Suppressor macrophage (primary cell): Measurements from ENCODE around the gene TNRC18.
"Not testable (repeated sequence)": the region's sequence is repeated elsewhere in the genome, so short reads cannot be mapped to it uniquely, and the experiment has no call there.

Experiments
- DNase-seq, 4 experiments: peaks; one replicate each; pipeline ENCODE4 v3.0.0-alpha.2; 2020 to 2022
- total RNA-seq, 17 experiments: gene quantifications; one replicate each; lab custom pipeline; 2026; ENCODE audit warnings: mixed read lengths in 6 of 17, inconsistent platforms in 3 of 17; lab: John Stamatoyannopoulos, UW

The TNRC18 gene, protein sequence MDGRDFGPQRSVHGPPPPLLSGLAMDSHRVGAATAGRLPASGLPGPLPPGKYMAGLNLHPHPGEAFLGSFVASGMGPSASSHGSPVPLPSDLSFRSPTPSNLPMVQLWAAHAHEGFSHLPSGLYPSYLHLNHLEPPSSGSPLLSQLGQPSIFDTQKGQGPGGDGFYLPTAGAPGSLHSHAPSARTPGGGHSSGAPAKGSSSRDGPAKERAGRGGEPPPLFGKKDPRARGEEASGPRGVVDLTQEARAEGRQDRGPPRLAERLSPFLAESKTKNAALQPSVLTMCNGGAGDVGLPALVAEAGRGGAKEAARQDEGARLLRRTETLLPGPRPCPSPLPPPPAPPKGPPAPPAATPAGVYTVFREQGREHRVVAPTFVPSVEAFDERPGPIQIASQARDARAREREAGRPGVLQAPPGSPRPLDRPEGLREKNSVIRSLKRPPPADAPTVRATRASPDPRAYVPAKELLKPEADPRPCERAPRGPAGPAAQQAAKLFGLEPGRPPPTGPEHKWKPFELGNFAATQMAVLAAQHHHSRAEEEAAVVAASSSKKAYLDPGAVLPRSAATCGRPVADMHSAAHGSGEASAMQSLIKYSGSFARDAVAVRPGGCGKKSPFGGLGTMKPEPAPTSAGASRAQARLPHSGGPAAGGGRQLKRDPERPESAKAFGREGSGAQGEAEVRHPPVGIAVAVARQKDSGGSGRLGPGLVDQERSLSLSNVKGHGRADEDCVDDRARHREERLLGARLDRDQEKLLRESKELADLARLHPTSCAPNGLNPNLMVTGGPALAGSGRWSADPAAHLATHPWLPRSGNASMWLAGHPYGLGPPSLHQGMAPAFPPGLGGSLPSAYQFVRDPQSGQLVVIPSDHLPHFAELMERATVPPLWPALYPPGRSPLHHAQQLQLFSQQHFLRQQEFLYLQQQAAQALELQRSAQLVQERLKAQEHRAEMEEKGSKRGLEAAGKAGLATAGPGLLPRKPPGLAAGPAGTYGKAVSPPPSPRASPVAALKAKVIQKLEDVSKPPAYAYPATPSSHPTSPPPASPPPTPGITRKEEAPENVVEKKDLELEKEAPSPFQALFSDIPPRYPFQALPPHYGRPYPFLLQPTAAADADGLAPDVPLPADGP (N-terminal part only)
- total RNA-seq = 19.1 to 224 (median 81.2) reads per million in 17 experiments

DNA sequence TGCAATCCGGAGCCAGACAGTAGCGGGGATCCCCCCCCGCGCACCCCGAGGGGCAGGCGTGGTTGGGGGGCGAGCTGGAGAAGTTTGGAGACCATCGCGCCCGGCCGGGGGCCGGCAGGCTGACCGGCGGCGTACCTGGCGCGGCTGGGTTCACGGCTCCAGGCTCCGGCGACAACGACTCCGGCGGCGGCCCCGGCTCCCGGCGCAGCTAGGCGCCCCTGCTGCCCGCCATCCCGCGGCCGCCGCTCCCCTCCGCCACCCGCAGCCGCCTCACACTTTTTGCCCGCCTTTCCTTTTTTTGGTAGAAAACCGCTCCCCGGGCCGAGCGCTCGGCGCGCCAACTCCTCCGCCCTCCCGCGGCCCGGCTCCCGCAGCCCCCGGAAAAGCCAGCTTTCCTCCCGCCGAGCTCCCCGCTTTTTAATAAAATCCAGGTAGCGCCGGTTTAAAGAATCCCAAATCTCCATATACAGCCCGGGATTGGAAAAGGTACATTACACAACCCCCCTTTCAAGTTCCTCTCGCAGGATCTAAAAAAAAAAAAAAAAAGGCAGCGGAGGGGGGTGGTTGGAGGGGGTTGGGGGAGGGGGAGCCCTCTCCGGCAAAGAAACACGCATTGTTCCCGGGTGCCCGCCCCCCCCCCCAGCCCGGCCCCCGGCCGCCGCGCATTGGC is at the start of gene TNRC18:
Gene TNRC18 (minus strand): TSS at position 529 of the 670 bp plus-strand sequence. CDS start 2,588 bp downstream, outside the sequence.
- DNase-seq = peak in 2 of 4 experiments; percentile 75 to 81

DNA sequence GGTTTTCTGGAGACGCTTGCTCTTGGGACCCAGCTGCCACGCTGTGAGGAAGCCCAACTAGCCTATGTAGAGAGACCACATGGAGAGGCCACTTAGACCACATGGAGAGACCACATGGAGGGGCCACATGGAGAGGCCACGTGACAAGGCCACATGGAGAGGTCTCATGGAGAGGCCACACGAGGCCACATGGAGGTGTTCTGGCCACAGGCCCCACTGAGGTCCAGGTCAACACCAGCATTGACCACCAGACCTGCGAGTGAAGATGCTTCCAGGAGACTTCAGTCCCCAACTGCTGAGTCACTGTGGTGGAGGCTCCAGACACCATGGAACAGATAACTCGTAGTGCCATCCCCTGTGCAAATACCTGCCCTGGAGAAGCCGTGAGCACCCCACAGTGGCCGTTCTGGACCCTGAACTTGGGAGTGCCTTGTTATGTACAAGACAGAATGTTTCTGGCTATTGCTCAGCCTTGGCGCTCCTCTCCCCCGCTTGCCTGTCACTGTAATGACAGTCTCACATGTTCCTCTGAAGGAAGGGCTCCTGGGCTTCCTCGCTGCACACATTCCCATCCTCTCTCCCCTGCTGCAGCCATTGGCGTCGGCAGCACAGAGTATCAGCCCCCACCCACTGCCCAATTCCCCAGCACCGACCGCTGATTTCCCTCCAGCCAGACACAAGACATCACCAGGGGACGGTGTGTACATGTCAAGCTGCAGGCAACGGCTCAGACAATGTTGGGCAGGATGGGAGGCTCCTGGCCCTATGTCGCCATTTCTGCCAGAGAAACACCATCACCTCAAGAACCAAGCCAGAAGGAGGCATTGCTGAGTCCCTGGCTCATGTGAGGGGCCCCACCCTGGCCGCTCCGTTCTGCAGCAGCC is 49.0 kb upstream of the TNRC18 start:
- no peak for DNase-seq

DNA sequence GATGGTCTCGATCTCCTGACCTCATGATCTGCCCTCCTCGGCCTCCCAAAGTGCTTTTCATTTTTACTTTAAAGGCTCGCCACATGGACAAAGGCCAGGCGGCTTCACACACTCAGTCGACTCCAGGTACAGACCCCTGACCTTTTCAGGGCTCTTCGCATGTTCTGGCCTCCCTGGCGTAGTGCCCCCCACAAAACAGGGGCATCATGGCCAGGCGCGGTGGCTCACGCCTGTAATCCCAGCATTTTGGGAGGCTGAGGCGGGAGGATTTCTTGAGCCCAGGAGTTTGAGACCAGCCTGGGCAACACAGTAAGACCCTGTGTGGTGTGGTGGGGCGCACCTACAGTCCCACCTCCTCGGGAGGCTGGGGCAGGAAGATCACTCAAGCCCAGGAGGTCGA is 48.0 kb upstream of the TNRC18 start:
- DNase-seq = not testable (repeated sequence)

DNA sequence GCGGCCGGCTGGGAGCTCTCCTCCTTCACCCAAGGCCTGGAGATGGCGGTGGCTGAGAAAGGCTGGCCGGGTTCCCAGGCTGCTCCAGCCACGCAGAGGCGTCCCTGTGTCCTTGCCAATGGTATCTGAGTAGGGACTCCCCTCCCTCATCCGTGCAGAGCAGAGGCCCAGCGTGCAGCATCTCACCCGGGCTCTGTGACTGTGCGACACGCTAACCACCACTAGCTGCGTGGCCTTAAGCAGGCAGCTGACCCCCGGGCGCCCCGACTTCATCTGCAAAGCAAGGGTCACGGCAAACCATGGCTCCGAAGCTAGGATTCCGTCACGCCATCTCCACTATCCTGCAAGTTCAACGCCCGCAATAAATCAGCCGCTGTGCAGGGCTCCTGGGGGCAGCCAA is 47.2 kb upstream of the TNRC18 start:
- DNase-seq = no peak

DNA sequence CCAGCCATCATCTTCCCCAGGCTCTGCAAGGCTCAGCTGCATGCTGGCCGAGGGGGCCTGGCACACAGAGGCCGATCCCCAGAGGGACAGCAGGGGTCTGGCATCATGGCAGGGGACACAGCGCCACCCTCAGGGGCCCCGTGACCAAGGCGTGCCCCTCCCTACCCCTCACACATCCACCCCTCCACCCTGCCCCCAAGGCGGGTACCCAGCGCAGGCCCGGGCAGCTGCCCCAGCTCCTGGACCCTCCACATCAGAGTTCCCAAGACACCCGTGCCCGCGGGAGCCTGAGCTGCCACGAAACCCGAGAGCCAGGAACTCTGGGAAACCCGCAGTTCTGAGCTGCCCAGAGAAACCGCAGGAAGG is 46.5 kb upstream of the TNRC18 start:
- no peak for DNase-seq

DNA sequence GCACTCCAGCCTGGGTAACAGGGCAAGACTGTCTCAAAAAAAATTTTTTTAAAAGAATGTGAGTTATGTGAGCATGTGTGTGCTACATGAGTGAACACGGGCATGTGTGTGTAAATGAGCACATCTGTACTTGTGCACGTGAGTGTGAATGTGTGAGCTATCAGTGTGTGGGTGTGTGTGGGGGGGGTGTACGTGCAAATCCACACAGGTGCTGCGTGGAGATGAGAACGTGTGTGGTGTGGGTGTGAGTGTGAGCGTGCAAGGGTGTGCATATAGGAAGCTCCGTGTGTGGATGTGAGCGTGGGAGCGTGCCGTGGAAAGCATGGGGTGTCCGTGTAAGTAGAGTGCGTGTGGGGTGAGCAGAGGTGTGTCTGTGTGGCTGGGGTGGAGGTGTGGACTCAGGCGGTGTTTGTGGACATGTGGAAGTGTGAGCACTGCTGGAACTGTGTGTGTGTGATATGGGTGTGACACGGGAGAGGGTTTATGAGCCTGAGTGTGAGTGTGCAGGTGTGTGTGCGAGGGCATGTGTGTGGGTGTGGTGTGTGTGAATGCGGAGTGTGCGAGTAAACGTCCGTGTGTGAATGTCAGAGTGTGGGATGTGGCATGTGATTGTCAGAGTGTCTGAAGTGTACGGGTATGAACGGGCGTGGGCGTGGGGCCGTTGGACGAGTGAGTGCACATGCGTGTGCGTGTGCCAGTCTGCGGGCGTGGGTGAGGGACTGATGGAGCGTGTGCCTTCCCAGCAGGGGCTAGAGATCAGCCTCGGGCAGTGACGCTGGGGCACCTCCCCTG is 45.9 kb upstream of the TNRC18 start:
- no peak for DNase-seq

DNA sequence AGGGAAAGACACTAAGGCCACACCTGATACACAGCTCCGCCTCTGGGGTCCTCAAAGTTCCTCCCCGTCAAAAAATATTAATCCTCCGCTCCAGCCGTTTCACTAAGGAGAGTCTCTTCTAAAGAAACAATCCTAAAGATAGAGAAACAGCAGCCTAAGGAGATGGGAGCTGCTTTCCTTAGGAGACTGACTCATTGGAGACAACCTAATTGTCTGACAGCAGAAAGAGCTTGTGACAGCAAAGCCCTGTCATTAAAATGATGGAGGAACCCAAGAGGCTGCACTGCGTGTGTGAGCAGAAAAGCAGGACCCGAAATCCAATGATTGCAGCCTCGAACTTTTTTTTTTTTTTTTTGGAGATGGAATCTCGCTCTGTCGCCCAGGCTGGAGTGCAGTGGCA is 44.0 kb upstream of the TNRC18 start:
- DNase-seq = no peak

DNA sequence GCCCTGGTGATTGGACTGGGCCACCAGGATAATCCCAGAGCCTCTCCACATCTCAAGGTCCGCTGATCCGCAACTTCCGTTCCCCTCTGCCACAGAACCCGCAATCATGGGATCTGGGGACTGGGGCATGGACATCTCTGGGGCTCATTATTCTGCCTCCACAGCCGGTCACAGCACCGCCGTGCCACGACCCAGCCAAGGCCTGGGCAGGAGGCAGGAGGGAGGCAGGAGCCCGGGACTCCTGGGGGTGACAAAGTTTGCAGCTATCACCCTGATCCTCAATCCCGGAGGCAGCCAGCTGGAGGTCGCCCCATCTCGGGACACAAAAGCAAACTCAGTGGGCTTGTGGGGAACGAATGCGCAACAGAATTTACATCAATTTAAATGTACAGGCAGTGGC is 42.9 kb upstream of the TNRC18 start:
- DNase-seq = no peak

DNA sequence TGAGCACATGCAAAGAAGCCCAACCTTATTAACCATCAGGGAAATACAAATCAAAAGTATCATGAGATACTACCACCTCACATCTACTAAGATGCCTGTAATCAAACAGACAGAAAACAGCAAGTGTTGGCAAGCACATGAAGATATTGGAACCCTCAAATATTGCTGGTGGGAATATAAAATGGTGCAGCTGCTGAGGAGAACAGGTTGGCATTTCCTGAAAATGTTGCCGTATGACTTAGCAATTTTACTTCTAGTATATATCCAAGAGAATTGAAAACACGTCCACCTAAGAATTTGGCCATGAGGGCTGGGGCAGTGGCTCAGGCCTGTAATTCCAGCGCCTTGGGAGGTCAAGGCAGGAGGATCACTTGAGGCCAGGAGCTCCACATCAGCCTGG is 39.4 kb upstream of the TNRC18 start:
- DNase-seq = no peak

DNA sequence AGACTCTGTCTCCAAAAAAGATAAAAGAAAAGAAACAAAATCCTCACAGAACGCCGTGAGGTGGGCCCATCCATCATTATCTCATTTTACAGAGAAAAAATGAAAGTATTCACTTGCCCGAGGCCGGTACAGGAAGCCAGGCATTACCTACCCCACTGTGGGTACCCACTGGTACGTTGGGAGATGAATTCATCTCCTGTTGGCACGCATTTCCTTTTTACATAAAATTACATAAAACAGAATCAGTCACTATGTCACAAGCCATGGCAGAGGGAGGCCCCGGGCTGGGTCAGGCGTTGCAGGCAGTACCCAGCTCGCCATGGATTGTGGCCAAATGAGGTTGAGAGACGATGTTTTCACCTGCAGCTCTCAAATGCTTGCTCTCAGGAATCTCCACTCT is 38.6 kb upstream of the TNRC18 start:
- peak in 3 of 4 experiments; percentile 33 to 40 (median 35) for DNase-seq

DNA sequence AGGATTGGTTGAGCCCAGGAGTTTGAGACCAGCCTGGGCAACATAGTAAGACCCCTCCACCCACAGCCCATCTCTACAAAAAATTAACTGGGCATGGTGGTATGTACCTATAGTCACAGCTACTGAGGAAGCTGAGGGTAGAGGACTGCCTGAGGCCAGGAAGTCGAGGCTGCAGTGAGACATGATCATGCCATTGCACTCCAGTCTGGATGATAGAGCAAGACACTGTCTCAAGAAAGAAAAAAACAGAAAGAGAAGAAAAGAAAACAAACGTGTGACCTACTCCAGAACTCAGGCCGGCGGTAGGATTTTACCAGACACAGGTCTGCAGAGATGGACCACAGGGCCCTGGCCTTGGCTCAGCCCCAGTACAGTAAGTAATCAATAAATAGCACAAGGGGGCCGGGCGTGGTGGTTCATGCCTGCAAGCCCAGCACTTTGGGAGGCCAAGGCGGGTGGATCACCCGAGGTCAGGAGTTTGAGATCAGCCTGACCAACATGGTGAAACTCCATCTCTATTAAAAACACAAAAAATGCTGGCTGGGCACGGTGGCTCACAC is 35.4 kb upstream of the TNRC18 start:
- DNase-seq = no peak

DNA sequence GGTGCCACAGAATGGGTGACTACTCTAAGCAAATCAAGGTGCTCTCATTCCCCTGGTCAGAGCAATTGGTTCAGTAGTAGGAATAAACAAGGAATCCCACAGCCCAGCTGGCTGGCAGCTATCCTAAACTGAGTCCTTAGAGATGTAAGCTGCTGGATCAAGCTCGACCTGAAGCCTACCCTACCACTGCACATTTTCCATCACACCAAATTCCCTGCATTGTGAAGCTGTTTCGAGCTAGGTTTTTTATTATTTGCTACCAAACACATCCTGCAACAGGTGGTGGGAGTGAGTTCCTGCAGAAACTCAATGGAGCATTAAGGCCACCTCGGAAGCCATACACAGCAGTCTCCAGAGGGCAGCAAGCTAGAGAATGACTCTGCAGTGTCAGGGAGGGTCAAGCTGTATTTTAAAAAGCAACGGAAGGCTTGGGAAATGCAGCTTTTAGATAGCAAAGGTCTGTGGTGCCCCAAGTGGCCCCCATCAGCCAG is 33.7 kb upstream of the TNRC18 start:
- DNase-seq = no peak

DNA sequence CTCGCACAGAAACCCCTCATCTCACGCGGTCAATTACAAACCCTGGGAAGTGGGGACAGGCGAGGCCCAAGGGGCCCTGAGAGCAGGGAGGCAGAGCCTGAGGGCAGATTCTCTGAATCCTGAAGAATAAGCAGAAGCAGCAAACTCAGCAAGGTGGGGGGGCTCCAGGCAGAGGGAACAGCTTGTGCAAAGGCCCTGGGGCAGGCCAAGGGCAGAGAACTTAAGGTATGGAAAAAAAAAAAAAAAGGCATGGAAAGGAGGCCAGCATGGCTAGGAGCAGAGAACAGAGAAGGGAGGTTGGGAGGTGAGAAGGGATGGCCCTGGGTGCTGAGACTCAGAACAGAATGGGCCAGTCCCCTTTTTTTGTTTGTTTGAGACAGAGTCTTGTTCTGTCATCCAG is 32.8 kb upstream of the TNRC18 start:
- no peak for DNase-seq

DNA sequence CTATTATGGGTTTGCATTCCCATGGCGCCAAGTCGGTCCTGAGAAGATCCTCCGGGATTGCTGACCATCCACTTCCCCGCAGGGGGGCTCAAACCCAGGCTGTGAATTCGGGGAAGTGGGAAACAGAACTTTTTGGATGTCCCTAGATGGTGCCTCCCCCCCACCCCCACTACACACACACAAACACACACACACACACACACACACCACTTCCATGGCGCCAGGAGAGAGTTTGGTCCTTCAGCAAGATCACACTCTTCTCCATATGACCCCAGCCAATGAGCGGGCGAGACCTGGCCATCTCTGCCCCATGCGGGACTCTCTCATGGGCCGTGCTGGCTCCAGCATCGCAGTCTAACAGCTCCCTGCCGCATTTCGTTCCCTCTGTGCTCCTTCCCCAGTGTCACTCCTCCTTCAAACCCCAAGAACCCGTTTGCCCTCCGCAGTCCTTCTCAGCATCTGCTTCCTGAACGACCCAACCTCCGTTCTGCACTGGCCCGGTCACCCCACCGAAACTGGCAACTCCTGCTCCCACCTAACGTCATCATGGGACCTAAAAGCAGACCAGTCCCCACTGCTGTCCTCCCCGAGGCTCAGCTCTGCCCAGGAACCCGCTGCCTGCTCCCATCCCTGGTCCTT is 32.1 kb upstream of the TNRC18 start:
- peak in 1 of 4 experiments; percentile 14 for DNase-seq

DNA sequence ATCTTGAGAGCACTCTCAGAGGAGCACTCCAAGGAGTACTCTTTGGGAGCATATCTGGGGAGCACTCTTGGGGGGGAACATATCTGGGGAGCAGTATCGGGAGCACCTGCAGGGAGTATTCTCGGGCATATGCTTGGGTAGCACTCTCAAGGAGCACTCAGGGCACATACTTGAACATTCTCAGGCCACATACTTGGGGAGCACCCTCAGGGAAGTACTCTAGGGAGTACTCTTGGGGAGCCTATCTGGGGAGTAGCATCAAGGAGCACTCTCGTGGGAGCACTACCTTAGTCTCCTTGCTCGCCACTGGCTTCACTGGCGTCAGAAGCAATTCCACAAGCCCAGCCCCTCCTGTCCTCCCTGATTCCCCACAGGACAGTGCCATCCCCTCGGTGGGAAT is 31.5 kb upstream of the TNRC18 start:
- DNase-seq = no peak

DNA sequence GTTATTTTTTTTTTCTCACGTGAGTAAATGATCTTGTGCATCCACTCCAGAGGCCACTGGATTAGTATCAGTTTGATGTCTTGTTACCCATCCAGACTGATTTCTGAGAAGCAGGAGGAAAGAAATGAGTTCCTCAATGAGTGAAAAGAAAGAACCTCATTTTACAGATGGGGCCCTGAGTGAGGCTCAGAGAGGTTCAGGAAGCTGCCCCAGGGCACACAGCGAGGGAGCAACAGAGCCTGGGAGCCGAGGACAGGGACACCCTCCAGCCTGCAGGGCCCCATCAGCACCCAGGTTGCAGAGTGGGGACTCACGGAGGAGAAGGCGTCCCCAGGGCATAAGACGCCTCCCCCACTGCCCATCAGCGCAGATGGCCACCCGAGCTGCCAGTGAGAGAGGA is 30.9 kb upstream of the TNRC18 start:
- DNase-seq = no peak

DNA sequence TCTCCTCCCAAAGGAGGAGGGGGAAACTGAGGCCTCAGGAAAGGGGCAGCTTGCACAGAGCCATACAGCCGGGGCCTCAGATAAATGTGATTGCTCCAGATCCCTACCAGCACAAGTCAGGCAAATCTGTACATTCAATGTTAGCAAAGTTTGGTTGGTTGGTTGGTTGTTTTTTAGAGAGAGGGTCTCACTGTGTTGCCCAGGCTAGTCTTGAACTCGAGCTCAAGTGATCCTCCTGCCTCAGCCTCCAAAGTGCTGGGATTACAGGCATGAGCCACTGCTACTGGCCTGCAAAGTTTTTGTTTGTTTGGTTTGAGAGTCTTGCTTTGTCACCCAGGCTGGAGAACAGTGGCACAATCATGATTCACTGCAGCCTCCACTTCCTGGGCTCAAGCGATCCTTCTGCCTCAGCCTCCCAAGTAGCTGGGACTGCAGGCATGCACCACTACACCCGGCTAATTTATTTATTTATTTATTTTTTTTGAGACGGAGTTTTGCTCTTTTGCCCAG is 30.0 kb upstream of the TNRC18 start:
- DNase-seq = no peak

DNA sequence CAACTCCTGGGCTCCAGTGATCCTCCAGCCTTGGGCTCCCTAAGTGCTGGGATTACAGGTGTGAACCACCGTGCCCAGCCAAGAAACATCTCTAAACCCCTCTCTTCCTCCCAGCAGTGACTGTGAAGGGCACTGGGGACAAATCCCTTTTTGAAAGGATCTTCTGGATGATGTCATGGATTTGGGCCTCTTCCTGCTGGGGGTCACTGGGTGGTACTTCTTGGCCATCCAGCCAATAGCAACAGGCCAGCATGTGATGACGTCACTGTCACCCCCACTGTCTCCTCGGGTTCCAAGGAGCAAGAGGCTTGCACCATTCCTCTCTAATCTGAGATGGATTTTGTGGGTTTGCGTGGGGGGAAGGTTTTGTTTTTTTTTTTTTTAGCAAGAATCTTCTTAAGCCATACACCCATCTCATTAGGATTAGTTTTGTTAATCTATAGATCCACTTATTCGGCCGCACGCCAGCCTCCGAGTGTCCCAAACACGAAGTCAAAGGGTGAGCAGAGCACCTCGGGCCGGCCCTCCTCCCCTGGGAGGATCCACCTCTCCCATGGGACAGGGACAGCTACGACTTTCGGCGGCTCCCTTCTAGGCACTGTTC is 29.4 kb upstream of the TNRC18 start:
- DNase-seq = peak; percentile 39 to 62 (median 52)

DNA sequence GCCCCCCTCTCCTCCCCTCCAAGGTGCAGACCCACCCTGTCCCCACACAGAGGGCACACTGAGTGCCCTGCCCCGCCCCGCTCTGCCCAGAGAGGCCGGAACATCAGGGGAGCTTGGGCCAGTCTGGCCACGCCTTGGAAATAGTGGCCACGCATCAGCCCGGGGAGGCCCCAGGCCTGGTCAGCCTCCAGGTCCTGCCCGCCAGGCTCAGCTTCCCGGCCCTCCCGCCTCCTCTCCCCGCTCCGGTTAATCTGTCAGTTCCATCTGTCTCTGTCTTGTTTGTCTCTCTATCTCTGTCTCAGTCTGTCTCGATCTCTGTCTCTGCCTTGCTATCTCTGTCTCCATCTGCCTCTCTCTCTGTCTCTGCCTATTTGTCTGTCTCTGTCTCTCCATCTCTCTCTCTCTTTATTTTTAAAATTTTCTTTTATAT is 28.9 kb upstream of the TNRC18 start:
- DNase-seq = no peak
